Measurements from ENCODE around the gene RASSF8.

Gene RASSF8

DNA sequence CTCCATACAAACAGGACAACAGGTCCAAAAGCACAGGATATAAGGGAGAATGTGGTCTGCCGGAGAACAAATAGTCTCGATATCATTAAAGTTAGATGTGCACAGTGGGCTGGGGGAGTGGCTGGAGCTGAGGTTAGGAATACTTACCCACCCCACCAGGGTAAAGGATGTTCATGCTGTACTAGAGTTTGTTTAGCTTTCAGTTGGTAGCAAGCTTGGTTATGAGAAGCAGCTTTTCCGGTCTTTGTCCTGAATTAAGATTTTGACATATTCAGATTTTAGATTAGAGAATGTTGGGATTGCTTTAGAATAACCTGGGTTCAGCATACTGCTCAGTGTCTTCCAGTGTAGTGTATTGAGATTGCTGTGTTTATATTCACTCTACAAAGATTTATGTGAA, 16.7 kb downstream of the RASSF8 start:
- H3K27me3 Mint-ChIP-seq, result no peaks in the 10 kb centered on the region
- H3K4me3 Mint-ChIP-seq, result no peak overlapping the region
- H3K36me3 Mint-ChIP-seq (ENCODE audit: low read depth), result no peaks in the 10 kb centered on the region
- H3K4me1 Mint-ChIP-seq (ENCODE audit: low read depth), result peaks cover 6% of the 10 kb centered on the region
- H3K27ac Mint-ChIP-seq, result no peak overlapping the region
- intact Hi-C loops (cut with micrococcal nuclease), result no loop called here
- no peaks in the 10 kb centered on the region for H3K9me3 Mint-ChIP-seq

- no peaks in the 10 kb centered on the region for H3K9me3 Mint-ChIP-seq
- intact Hi-C loops (cut with micrococcal nuclease), result no loop called here
- H3K27ac Mint-ChIP-seq, result no peak overlapping the region
- no peaks in the 10 kb centered on the region for H3K27me3 Mint-ChIP-seq
- peaks cover 6% of the 10 kb centered on the region for H3K4me1 Mint-ChIP-seq (ENCODE audit: low read depth)
- H3K4me3 Mint-ChIP-seq, result no peak overlapping the region
- no peaks in the 10 kb centered on the region for H3K36me3 Mint-ChIP-seq (ENCODE audit: low read depth)
Measured at GRCh38 chr12:25975682-25976081, 17.2 kb downstream of the RASSF8 start.

DNA sequence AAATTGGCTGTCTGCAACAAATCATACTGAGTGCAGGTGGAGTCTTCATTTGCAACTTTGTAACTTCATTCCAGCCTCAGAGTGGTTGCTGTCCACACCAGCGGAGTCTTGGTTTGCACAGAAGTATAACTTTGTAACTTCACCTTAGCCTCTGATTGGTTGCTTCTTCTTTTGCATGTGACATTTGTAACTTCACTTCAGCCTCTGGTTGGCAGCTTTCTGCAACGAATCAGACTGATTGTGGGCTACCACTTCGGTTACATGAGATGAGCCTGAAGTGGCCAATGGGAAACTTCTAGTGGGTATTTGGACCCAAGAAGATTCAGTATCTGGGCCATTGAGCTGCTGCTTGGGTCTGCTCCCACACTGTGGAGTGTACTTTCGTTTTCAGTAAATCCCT, 17.8 kb downstream of the RASSF8 start:
- Mint-ChIP-seq H3K27ac (no peak overlapping the region), H3K27me3 (no peaks in the 10 kb centered on the region), H3K4me1 (ENCODE audit: low read depth) (peaks cover 6% of the 10 kb centered on the region), H3K4me3 (no peak overlapping the region), H3K36me3 (ENCODE audit: low read depth) (no peaks in the 10 kb centered on the region), H3K9me3 (no peaks in the 10 kb centered on the region)
- intact Hi-C loops (cut with micrococcal nuclease), result no loop called here

- H3K36me3 Mint-ChIP-seq (ENCODE audit: low read depth), result no peaks in the 10 kb centered on the region
- no peaks in the 10 kb centered on the region for H3K9me3 Mint-ChIP-seq
- H3K4me3 Mint-ChIP-seq, result no peak overlapping the region
- peaks cover 6% of the 10 kb centered on the region for H3K4me1 Mint-ChIP-seq (ENCODE audit: low read depth)
- H3K27ac Mint-ChIP-seq, result no peak overlapping the region
- intact Hi-C loops (cut with micrococcal nuclease), result no loop called here
- H3K27me3 Mint-ChIP-seq, result no peaks in the 10 kb centered on the region
Measured at GRCh38 chr12:25977047-25977446, 18.6 kb downstream of the RASSF8 start.

DNA sequence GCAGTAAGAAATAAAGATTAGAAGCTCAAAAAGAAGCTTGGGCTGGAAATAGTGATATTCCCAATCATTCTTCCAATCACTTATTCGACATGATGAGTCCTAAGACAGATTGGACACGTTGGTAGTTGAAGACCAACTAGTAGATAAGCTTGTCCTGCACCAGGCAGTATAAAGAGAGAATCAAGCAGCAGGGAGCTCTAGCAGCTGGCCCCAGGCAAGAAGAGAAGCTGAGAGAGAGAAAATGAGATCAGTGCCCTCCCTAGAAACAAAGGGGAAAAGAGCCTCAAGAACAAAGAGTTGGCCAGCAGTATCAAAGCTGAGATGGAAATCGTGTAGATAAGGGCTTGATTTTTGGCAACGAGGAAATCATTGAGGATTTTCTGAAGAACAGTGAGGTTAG, 20.6 kb downstream of the RASSF8 start:
- Mint-ChIP-seq H3K27ac (no peak overlapping the region), H3K4me1 (ENCODE audit: low read depth) (peaks cover under 1% of the 10 kb centered on the region), H3K4me3 (no peak overlapping the region), H3K36me3 (ENCODE audit: low read depth) (no peaks in the 10 kb centered on the region), H3K9me3 (no peaks in the 10 kb centered on the region), H3K27me3 (no peaks in the 10 kb centered on the region)
- intact Hi-C loops (cut with micrococcal nuclease), result no loop called here

DNA sequence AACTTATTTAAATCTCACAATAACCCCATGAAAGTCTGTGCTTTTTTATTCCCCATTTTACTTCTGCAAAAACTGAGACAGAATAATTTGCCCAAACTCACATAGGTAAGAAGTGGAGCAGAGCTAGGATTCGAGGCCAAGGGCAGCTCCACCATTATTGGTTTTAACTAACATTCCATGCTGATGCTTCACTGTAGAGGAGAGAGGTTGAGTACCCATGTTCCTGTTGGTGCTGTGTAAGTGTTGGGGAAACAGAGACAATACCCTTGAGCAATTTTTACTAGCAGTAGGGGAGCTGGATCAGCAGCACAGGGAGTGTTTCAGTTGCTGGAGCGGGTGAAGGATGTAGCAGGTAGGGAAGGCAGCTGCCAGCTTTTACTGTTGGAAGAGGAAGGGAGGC, 21.1 kb downstream of the RASSF8 start:
- Mint-ChIP-seq H3K9me3 (no peaks in the 10 kb centered on the region), H3K4me1 (ENCODE audit: low read depth) (no peaks in the 10 kb centered on the region), H3K27me3 (no peaks in the 10 kb centered on the region), H3K4me3 (no peak overlapping the region), H3K27ac (no peak overlapping the region), H3K36me3 (ENCODE audit: low read depth) (no peaks in the 10 kb centered on the region)
- intact Hi-C loops (cut with micrococcal nuclease), result no loop called here

GRCh38 chr12:25980035-25980434, 21.6 kb downstream of the RASSF8 start:
- no peak overlapping the region for H3K27ac Mint-ChIP-seq
- no peaks in the 10 kb centered on the region for H3K9me3 Mint-ChIP-seq
- no peaks in the 10 kb centered on the region for H3K4me1 Mint-ChIP-seq (ENCODE audit: low read depth)
- intact Hi-C loops (cut with micrococcal nuclease), result no loop called here
- no peak overlapping the region for H3K4me3 Mint-ChIP-seq
- H3K27me3 Mint-ChIP-seq, result no peaks in the 10 kb centered on the region
- no peaks in the 10 kb centered on the region for H3K36me3 Mint-ChIP-seq (ENCODE audit: low read depth)

- no peak overlapping the region for H3K4me3 Mint-ChIP-seq
- no peak overlapping the region for H3K27ac Mint-ChIP-seq
- intact Hi-C loops (cut with micrococcal nuclease), result no loop called here
- no peaks in the 10 kb centered on the region for H3K4me1 Mint-ChIP-seq (ENCODE audit: low read depth)
- no peaks in the 10 kb centered on the region for H3K27me3 Mint-ChIP-seq
- H3K9me3 Mint-ChIP-seq, result no peaks in the 10 kb centered on the region
- no peaks in the 10 kb centered on the region for H3K36me3 Mint-ChIP-seq (ENCODE audit: low read depth)
Measured at GRCh38 chr12:25981597-25981996, 23.1 kb downstream of the RASSF8 start.

GRCh38 chr12:25982416-25982815, 23.9 kb downstream of the RASSF8 start:
- Mint-ChIP-seq H3K9me3 (no peaks in the 10 kb centered on the region), H3K4me3 (no peak overlapping the region), H3K36me3 (ENCODE audit: low read depth) (no peaks in the 10 kb centered on the region), H3K27me3 (no peaks in the 10 kb centered on the region), H3K27ac (no peak overlapping the region), H3K4me1 (ENCODE audit: low read depth) (no peaks in the 10 kb centered on the region)
- intact Hi-C loops (cut with micrococcal nuclease), result no loop called here

DNA sequence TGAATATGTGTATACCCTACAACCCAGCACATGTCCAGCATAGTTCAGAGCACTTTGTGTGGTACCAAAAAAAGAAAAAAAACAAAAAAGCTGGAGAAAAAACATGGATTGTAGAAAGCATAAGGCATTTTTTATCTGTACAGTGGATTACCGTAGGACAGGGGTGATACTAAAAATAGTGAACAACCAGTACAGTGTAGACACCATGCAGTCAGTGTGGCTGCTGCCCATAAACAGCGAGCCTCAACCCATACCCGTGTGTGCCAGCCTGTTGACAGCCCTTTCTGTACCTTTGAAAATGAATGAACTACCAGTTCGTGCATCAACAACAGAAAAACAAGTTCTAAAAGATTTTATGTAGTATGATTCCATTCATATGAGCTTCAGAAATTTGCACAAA, 25.1 kb downstream of the RASSF8 start:
- Mint-ChIP-seq H3K27me3 (no peaks in the 10 kb centered on the region), H3K27ac (no peak overlapping the region), H3K9me3 (no peaks in the 10 kb centered on the region), H3K4me3 (no peak overlapping the region), H3K4me1 (ENCODE audit: low read depth) (no peaks in the 10 kb centered on the region), H3K36me3 (ENCODE audit: low read depth) (no peaks in the 10 kb centered on the region)
- intact Hi-C loops (cut with micrococcal nuclease), result no loop called here

- Mint-ChIP-seq H3K4me1 (ENCODE audit: low read depth) (no peaks in the 10 kb centered on the region), H3K27me3 (no peaks in the 10 kb centered on the region), H3K4me3 (no peak overlapping the region), H3K9me3 (no peaks in the 10 kb centered on the region), H3K36me3 (ENCODE audit: low read depth) (no peaks in the 10 kb centered on the region), H3K27ac (no peak overlapping the region)
- intact Hi-C loops (cut with micrococcal nuclease), result no loop called here
Measured at GRCh38 chr12:25984759-25985158, 26.3 kb downstream of the RASSF8 start.

DNA sequence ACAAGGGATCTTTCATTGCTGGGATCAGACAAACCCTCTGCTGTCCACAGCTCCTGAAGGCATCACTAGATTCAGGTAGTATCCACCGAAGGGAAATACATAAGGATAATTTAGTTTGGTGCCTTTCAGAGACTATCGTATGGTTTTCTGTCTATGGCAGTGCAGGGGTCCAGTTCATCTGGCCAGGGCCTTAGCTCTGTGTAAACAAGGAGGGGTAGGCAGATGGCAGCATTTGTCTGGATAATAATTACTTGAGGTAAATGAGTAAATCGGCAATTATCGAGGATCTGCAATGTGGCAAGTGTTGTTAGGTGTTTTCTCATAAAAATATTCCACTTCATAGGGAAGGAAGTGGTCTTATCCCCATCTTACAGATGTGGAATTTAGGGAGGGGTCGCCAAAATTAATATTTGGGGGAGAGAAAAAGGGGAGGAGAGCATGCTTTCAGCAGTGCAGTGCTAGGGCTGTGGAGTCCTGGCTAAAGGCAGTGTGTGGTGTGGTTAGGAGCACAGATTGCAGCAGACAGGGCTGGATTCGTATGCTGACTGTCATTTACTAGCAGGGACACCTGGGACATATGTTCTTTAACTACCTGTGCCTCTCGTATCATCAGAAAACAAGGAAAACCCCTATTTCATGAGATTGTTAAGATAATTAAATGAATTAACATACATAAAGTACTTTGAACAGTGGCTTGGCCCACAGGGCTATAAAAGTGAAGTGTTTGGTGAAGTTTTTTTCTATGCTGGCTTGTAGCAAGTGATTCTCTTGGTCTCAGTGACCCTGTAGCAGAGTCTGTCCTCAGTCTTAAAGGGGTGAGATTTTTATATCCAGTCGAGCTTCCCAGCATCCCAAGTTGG, 27.1 kb downstream of the RASSF8 start:
- no peaks in the 10 kb centered on the region for H3K4me1 Mint-ChIP-seq (ENCODE audit: low read depth)
- H3K36me3 Mint-ChIP-seq (ENCODE audit: low read depth), result no peaks in the 10 kb centered on the region
- intact Hi-C loops (cut with micrococcal nuclease), result no loop called here
- no peak overlapping the region for H3K27ac Mint-ChIP-seq
- H3K27me3 Mint-ChIP-seq, result no peaks in the 10 kb centered on the region
- no peak overlapping the region for H3K4me3 Mint-ChIP-seq
- H3K9me3 Mint-ChIP-seq, result no peaks in the 10 kb centered on the region

DNA sequence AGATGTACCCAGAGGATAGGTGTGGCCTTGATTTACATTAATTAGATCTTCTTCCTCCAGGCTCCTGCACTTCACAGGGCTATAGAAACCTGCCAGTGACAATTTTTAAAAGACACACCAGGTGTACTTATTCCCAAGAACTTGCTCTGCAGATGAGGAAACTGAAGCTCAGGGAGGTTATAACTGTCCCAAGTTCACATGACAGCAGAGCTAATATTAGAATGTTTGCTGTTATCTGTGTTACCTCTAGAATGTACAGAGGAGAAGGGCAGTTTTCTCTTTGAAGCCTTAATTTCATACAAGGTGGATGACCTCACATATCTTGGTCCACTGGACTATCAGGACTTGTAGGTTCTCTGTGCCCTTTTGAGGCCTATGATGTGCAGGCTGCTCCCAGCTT, 27.7 kb downstream of the RASSF8 start:
- intact Hi-C loops (cut with micrococcal nuclease), result no loop called here
- H3K36me3 Mint-ChIP-seq (ENCODE audit: low read depth), result no peaks in the 10 kb centered on the region
- no peaks in the 10 kb centered on the region for H3K9me3 Mint-ChIP-seq
- H3K4me1 Mint-ChIP-seq (ENCODE audit: low read depth), result no peaks in the 10 kb centered on the region
- H3K27me3 Mint-ChIP-seq, result no peaks in the 10 kb centered on the region
- H3K27ac Mint-ChIP-seq, result no peak overlapping the region
- H3K4me3 Mint-ChIP-seq, result no peak overlapping the region

DNA sequence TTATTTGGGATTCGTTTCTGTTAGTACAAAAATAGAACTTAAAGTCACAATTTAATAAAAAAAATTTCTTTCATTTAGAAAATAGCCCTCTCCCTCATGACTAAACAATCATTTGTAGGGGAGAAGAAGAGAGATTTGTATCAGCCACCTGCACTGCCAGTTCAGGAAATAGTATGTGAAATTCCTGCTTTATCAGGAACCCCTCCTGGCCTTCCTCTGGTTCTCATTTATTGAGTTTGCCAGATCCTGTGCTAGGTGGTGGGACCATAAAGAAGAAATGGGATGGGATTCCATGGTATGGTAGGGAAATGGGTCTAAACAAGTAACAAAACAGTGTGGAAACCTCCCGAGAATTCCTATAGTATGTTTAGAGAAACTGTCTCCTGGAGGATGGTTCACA, 30.0 kb downstream of the RASSF8 start:
- intact Hi-C loops (cut with micrococcal nuclease), result no loop called here
- no peak overlapping the region for H3K4me3 Mint-ChIP-seq
- no peaks in the 10 kb centered on the region for H3K36me3 Mint-ChIP-seq (ENCODE audit: low read depth)
- no peaks in the 10 kb centered on the region for H3K27me3 Mint-ChIP-seq
- no peaks in the 10 kb centered on the region for H3K9me3 Mint-ChIP-seq
- no peaks in the 10 kb centered on the region for H3K4me1 Mint-ChIP-seq (ENCODE audit: low read depth)
- no peak overlapping the region for H3K27ac Mint-ChIP-seq

DNA sequence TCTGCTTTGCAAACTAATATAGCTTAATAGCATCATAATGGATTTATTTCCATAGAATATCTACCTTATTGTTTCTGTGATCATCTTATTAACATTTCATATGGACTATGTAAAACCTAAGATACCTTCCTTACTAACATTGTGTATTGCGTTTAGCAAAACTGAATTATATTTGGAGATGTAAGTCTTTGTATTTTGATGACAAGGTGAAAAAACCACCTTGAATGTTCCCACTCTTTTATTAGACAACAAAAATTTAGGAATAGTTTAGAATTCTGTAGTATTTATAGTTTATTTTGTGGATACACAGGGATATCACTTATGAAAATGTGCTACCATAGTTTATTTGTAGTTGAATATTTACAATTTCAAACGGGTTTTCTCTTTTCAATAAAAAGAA, 32.0 kb downstream of the RASSF8 start:
- Mint-ChIP-seq H3K27me3 (no peaks in the 10 kb centered on the region), H3K4me3 (no peak overlapping the region), H3K4me1 (ENCODE audit: low read depth) (no peaks in the 10 kb centered on the region), H3K27ac (no peak overlapping the region), H3K36me3 (ENCODE audit: low read depth) (no peaks in the 10 kb centered on the region), H3K9me3 (no peaks in the 10 kb centered on the region)
- intact Hi-C loops (cut with micrococcal nuclease), result no loop called here

Data from dendritic cell treated with granulocyte-macrophage colony-stimulating factor and Interleukin-4, amounts not matched to agents 40 ng/mL and 50 ng/mL, for 4 days (primary cell).